B cell (primary cell): ENCODE measurements around the gene CCDC106. TPM values are rescaled to one million over a fixed set of nuclear protein-coding genes. Genes with fewer than 3 reads are reported as not detected.

Source experiments
- ATAC-seq: fragments of 200-7000 bp; cut with Tn5 transposase; one replicate; pipeline ENCODE4 v1.10.0; 2021; ENCODE audit warnings: low read depth, mild to moderate bottlenecking, moderate number of reproducible peaks, moderate library complexity
- CTCF ChIA-PET: fragments of 350-600 bp; sonication (Branson Sonifier 250); formaldehyde crosslinking; loops from one replicate; lab custom pipeline; 2021; ENCODE audit warnings: antibody characterized with exemption, inconsistent platforms; lab: Charles Lee
- POLR2A ChIA-PET: fragments of 350-600 bp; sonication (Branson Sonifier 250); formaldehyde crosslinking; loops from one replicate; lab custom pipeline; 2021; ENCODE audit warnings: antibody characterized with exemption; lab: Charles Lee
- DNase-seq: peaks from one replicate; pipeline ENCODE4 v3.0.0; 2013
- H2AFZ ChIP-seq: 2 replicates; pipeline ENCODE4 v1.6.1; 2012; ENCODE audit warnings: mild to moderate bottlenecking, low read depth, low read length; ENCODE audit not compliant: insufficient read depth, poor library complexity, severe bottlenecking
- H3K27ac ChIP-seq, 2 donors: 1 replicate in 1 of 2; 2 replicates in 1 of 2; pipeline ENCODE4 v1.5.1; 2012 to 2013; ENCODE audit warnings: low read length in 2 of 2, mild to moderate bottlenecking in 2 of 2, moderate library complexity in 1 of 2
- H3K27me3 ChIP-seq, 4 experiments: fragments of 200-600 bp in 1 of 4; sonication (generic) in 1 of 4; replicated peaks in 1 of 4; 1 replicate in 2 of 4; 2 replicates in 2 of 4; pipeline versions ENCODE4 v1.6.1 to v1.7.0; 2013 to 2016; ENCODE audit warnings: low read length in 3 of 4, mild to moderate bottlenecking in 2 of 4, mixed read lengths in 1 of 4, moderate library complexity in 1 of 4; ENCODE audit not compliant: insufficient read depth in 4 of 4, control insufficient read depth in 3 of 4; ENCODE audit errors: control extremely low read depth in 1 of 4
- H3K36me3 ChIP-seq, 2 experiments: replicated peaks in 1 of 2; 1 replicate in 1 of 2; 2 replicates in 1 of 2; pipeline versions ENCODE4 v1.6.1 to v1.7.1; 2013; ENCODE audit warnings: low read length in 1 of 2; ENCODE audit not compliant: insufficient read depth in 2 of 2, control insufficient read depth in 1 of 2; ENCODE audit errors: control extremely low read depth in 1 of 2, extremely low read depth in 1 of 2
- H3K4me1 ChIP-seq, 2 donors: fragments of 200-600 bp in 1 of 2; sonication (generic) in 1 of 2; 1 replicate in 1 of 2; 2 replicates in 1 of 2; pipeline versions ENCODE4 v1.5.1 to v1.6.1; 2013 to 2017; ENCODE audit warnings: low read length in 2 of 2; ENCODE audit not compliant: control insufficient read depth in 2 of 2, insufficient read depth in 2 of 2
- H3K4me2 ChIP-seq: replicated peaks from 2 replicates; pipeline ENCODE3; 2012; ENCODE audit warnings: mild to moderate bottlenecking, low read depth, low read length; ENCODE audit not compliant: poor library complexity, severe bottlenecking
- H3K4me3 ChIP-seq, 5 experiments: fragments of 200-600 bp in 1 of 5; sonication (generic) in 1 of 5; 1 replicate in 3 of 5; 2 replicates in 2 of 5; pipeline versions ENCODE4 v1.5.1 to v1.7.0; 2011 to 2016; ENCODE audit warnings: low read length in 4 of 5, mild to moderate bottlenecking in 4 of 5, low read depth in 2 of 5, control low read depth in 1 of 5, moderate library complexity in 1 of 5; ENCODE audit not compliant: insufficient read depth in 1 of 5; ENCODE audit errors: control extremely low read depth in 1 of 5, extremely low read depth in 1 of 5
- H3K79me2 ChIP-seq: fragments of 200-600 bp; sonication (generic); one replicate; pipeline ENCODE4 v1.6.0; 2016; ENCODE audit warnings: low read length; ENCODE audit not compliant: control insufficient read depth, insufficient read depth
- H3K9ac ChIP-seq: fragments of 200-600 bp; sonication (generic); 2 replicates; pipeline ENCODE4 v1.6.1; 2017; ENCODE audit warnings: mild to moderate bottlenecking, low read length, moderate library complexity
- H3K9me3 ChIP-seq, 3 donors: one replicate each; pipeline versions ENCODE4 v1.6.1 to v1.7.1; 2013; ENCODE audit warnings: low read length in 2 of 3; ENCODE audit not compliant: control insufficient read depth in 2 of 3, insufficient read depth in 1 of 3; ENCODE audit errors: control extremely low read depth in 1 of 3
- H4K20me1 ChIP-seq: 2 replicates; pipeline ENCODE4 v1.6.0; 2012; ENCODE audit warnings: mild to moderate bottlenecking, low read length; ENCODE audit not compliant: insufficient read depth, control insufficient read depth, poor library complexity, severe bottlenecking
- H3K27ac Mint-ChIP-seq: one replicate; pipeline ENCODE4 v1.8.0; 2021; ENCODE audit warnings: mixed read lengths
- H3K27me3 Mint-ChIP-seq: one replicate; pipeline ENCODE4 v1.8.0; 2021; ENCODE audit warnings: mixed read lengths
- H3K4me1 Mint-ChIP-seq: one replicate; pipeline ENCODE4 v1.8.0; 2021; ENCODE audit warnings: mixed read lengths
- H3K4me3 Mint-ChIP-seq: one replicate; pipeline ENCODE4 v1.8.0; 2021; ENCODE audit warnings: mixed read lengths
- H3K9me3 Mint-ChIP-seq: one replicate; pipeline ENCODE4 v1.8.0; 2022; ENCODE audit warnings: mixed read lengths; ENCODE audit not compliant: insufficient read depth
- EZH2 ChIP-seq: IDR thresholded peaks from 2 replicates; pipeline ENCODE4 v1.6.1; 2012; ENCODE audit warnings: borderline replicate concordance, low read depth, mild to moderate bottlenecking, moderate library complexity, low read length; ENCODE audit not compliant: insufficient read depth, poor library complexity, severe bottlenecking
- WGBS: methylation state at CpG from one replicate; pipeline ENCODE4 v1.1.5; 2013; ENCODE audit warnings: missing lambda C conversion rate; ENCODE audit not compliant: insufficient coverage; 5-methylcytosine and 5-hydroxymethylcytosine counted together
- intact Hi-C: fragments of 100-400 bp; cut with micrococcal nuclease; formaldehyde crosslinking; loops from one replicate; pipeline ENCODE4 v1.10.0; 2022
- polyA plus RNA-seq: library from polyadenylated mRNA; depleted of rRNA; stranded (reverse); fragments of >200 nt; gene quantifications from 2 replicates; pipeline ENCODE4 v1.2.3, GENCODE V29; 2012
- total RNA-seq, 2 donors: library from RNA; stranded (reverse); fragments of 120-200 nt in 1 of 2; gene quantifications; 1 replicate in 1 of 2; 2 replicates in 1 of 2; pipeline versions ENCODE4 v1.2.3 to v1.2.4, GENCODE V29; 2013 to 2022
- TF ChIP-seq, protein P1 (sequence below): fragments of 200-600 bp; IDR thresholded peaks from one replicate; pipeline ENCODE4 v1.8.0; 2022; ENCODE audit warnings: antibody characterized with exemption, mild to moderate bottlenecking

The CCDC106 gene
- total and polyA plus RNA-seq, 2 donors (not counting 1 experiment from before 2014, with no cell fraction given): 25.2 to 52.1 TPM

DNA sequence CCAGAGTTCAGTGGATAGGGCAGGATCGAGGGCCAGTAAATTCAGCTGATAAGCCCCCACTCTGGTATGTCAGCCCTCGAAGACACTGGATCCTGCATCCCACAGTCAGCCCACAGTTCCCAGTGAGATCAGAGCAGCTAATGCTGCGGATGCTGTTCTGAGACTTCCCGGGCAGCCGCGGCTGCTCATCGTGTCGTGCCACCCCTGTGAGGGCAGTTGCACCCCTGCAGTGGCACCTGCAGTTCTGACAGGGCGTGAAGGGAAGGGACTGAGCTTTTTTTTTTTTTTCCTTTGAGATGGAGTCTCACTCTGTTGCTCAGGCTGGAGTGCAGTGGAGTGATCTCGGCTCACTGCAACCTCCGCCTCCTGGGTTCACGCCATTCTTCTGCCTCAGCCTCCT lies 19.5 kb downstream of the CCDC106 start:
- POLR2A ChIA-PET: no interaction called here
- no peak overlapping the region for H3K4me3 Mint-ChIP-seq
- Histone ChIP-seq H3K4me3 (no peak overlapping the region), H3K9me3 (no peaks in the 10 kb centered on the region), H4K20me1 (peaks cover 93% of the 10 kb centered on the region), H3K36me3 (peaks cover 0 to 86% of the 10 kb centered on the region in 2 experiments), H3K9ac (no peak overlapping the region), H3K4me1 (peaks cover 0 to 7% of the 10 kb centered on the region in 2 donors), H2AFZ (no peak overlapping the region), H3K4me2 (no peak overlapping the region), H3K27me3 (no peaks in the 10 kb centered on the region), H3K27ac (no peak overlapping the region), H3K79me2 (peaks cover 89% of the 10 kb centered on the region)
- no peak for DNase-seq
- no peak for ATAC-seq
- 97% methylated on average over 9 of the region's 12 CpGs for WGBS
- H3K4me1 Mint-ChIP-seq: peaks cover 26% of the 10 kb centered on the region
- intact Hi-C loops: no loop called here
- no peaks in the 10 kb centered on the region for H3K27me3 Mint-ChIP-seq
- H3K27ac Mint-ChIP-seq: no peak overlapping the region
- CTCF ChIA-PET: no interaction called here
- TF ChIP-seq, protein P1, sequence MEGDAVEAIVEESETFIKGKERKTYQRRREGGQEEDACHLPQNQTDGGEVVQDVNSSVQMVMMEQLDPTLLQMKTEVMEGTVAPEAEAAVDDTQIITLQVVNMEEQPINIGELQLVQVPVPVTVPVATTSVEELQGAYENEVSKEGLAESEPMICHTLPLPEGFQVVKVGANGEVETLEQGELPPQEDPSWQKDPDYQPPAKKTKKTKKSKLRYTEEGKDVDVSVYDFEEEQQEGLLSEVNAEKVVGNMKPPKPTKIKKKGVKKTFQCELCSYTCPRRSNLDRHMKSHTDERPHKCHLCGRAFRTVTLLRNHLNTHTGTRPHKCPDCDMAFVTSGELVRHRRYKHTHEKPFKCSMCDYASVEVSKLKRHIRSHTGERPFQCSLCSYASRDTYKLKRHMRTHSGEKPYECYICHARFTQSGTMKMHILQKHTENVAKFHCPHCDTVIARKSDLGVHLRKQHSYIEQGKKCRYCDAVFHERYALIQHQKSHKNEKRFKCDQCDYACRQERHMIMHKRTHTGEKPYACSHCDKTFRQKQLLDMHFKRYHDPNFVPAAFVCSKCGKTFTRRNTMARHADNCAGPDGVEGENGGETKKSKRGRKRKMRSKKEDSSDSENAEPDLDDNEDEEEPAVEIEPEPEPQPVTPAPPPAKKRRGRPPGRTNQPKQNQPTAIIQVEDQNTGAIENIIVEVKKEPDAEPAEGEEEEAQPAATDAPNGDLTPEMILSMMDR: no peak
- TF ChIP-seq EZH2: no peak
- no peaks in the 10 kb centered on the region for H3K9me3 Mint-ChIP-seq

DNA sequence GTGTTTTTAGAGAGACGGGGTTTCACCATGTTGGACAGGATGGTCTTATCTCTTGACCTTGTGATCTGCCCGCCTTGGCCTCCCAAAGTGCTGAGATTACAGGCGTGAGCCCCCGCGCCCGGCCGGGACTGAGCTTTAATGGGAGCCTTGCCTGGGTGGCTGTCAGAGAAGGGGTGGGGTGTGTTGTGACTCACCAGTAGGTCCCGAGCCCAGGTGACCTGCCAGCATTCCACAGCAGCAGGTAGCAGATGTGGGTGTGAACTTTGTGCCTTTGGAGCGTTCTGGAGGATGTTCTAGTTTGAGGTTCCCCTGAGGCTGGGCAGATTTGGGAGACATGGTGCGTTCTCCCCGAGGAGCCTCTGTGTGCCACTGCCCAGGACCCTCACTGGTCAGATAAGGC lies 19.9 kb downstream of the CCDC106 start:
- Mint-ChIP-seq H3K27ac (no peak overlapping the region), H3K9me3 (no peaks in the 10 kb centered on the region), H3K4me3 (no peak overlapping the region), H3K27me3 (no peaks in the 10 kb centered on the region), H3K4me1 (peaks cover 22% of the 10 kb centered on the region)
- ATAC-seq: no peak
- H3K4me1 ChIP-seq: peaks cover 0 to 7% of the 10 kb centered on the region in 2 donors
- no peak for DNase-seq
- no peaks in the 10 kb centered on the region for H3K9me3 ChIP-seq
- no peaks in the 10 kb centered on the region for H3K27me3 ChIP-seq
- no peak for TF ChIP-seq EZH2
- TF ChIP-seq, protein P1: no peak
- POLR2A ChIA-PET: no interaction called here
- H3K27ac ChIP-seq: no peak overlapping the region
- peaks cover 0 to 82% of the 10 kb centered on the region in 2 experiments for H3K36me3 ChIP-seq
- peaks cover 93% of the 10 kb centered on the region for H4K20me1 ChIP-seq
- H3K79me2 ChIP-seq: peaks cover 84% of the 10 kb centered on the region
- no peak overlapping the region for H3K4me3 ChIP-seq
- H3K4me2 ChIP-seq: no peak overlapping the region
- no peak overlapping the region for H3K9ac ChIP-seq
- 94% methylated on average over 10 of the region's 11 CpGs for WGBS
- no peak overlapping the region for H2AFZ ChIP-seq
- intact Hi-C loops: no loop called here
- CTCF ChIA-PET: no interaction called here
